SIG-M5 treated with dmso at 0.1 percent for 504 hours (cell line): Measurements from ENCODE around the gene DYNLT3.

Experiments used
- DNase-seq: peaks from one replicate; lab custom pipeline; 2025; ENCODE audit not compliant: unreplicated experiment; lab: John Stamatoyannopoulos, UW

Gene DYNLT3

GRCh38 chrX:37846934-37847732 is at the start of gene DYNLT3:
DYNLT3 (minus strand) TSS chrX:37847571; CDS start chrX:37847510, 61 bp downstream.
- DNase-seq = peak; percentile 57

GRCh38 chrX:37896511-37896890 is 49.1 kb upstream of the DYNLT3 start:
- no peak for DNase-seq

- DNase-seq = no peak
Observed at GRCh38 chrX:37895795-37896510, 48.6 kb upstream of the DYNLT3 start.

GRCh38 chrX:37894725-37895124 is 47.4 kb upstream of the DYNLT3 start:
- no peak for DNase-seq

GRCh38 chrX:37888010-37888409 is 40.6 kb upstream of the DYNLT3 start:
- DNase-seq = no peak

- no peak for DNase-seq
Observed at GRCh38 chrX:37887347-37887746, 40.0 kb upstream of the DYNLT3 start.

- no peak for DNase-seq
Observed at GRCh38 chrX:37883196-37883595, 35.8 kb upstream of the DYNLT3 start.

- no peak for DNase-seq
Observed at GRCh38 chrX:37879692-37880091, 32.3 kb upstream of the DYNLT3 start.

- DNase-seq = no peak
Observed at GRCh38 chrX:37876716-37877115, 29.3 kb upstream of the DYNLT3 start.

- DNase-seq = no peak
Observed at GRCh38 chrX:37875675-37876074, 28.3 kb upstream of the DYNLT3 start.

- no peak for DNase-seq
Observed at GRCh38 chrX:37873220-37873619, 25.8 kb upstream of the DYNLT3 start.

- DNase-seq = no peak
Observed at GRCh38 chrX:37872303-37872655, 24.9 kb upstream of the DYNLT3 start.

GRCh38 chrX:37871626-37872302 is 24.4 kb upstream of the DYNLT3 start:
- no peak for DNase-seq

- no peak for DNase-seq
Observed at GRCh38 chrX:37867536-37868153, 20.3 kb upstream of the DYNLT3 start.

GRCh38 chrX:37863728-37864127 is 16.4 kb upstream of the DYNLT3 start:
- no peak for DNase-seq

GRCh38 chrX:37862851-37863250 is 15.5 kb upstream of the DYNLT3 start:
- DNase-seq = no peak

GRCh38 chrX:37860721-37861120 is 13.3 kb upstream of the DYNLT3 start:
- no peak for DNase-seq

- DNase-seq = no peak
Observed at GRCh38 chrX:37854748-37855147, 7.4 kb upstream of the DYNLT3 start.

- no peak for DNase-seq
Observed at GRCh38 chrX:37854148-37854547, 6.8 kb upstream of the DYNLT3 start.

GRCh38 chrX:37847733-37848197 is 394 bp upstream of the DYNLT3 start:
- DNase-seq = no peak

GRCh38 chrX:37846558-37846933 is 825 bp downstream of the DYNLT3 start:
- no peak for DNase-seq
